Activated CD4-positive, alpha-beta T cell treated with anti-CD3 and anti-CD28 coated beads for 24 hours (primary cell): ENCODE data around the gene ATG16L2.
A peak's percentile ranks its signal among the peaks of the same experiment; 100 is the strongest.
"Not testable (repeated sequence)": the region's sequence is repeated elsewhere in the genome, so short reads cannot be mapped to it uniquely, and the experiment has no call there.

Experiments
- DNase-seq, 2 donors: peaks; one replicate each; pipeline ENCODE4 v3.0.0-alpha.2; 2020; ENCODE audit warnings: low read depth in 2 of 2

Gene ATG16L2

DNA sequence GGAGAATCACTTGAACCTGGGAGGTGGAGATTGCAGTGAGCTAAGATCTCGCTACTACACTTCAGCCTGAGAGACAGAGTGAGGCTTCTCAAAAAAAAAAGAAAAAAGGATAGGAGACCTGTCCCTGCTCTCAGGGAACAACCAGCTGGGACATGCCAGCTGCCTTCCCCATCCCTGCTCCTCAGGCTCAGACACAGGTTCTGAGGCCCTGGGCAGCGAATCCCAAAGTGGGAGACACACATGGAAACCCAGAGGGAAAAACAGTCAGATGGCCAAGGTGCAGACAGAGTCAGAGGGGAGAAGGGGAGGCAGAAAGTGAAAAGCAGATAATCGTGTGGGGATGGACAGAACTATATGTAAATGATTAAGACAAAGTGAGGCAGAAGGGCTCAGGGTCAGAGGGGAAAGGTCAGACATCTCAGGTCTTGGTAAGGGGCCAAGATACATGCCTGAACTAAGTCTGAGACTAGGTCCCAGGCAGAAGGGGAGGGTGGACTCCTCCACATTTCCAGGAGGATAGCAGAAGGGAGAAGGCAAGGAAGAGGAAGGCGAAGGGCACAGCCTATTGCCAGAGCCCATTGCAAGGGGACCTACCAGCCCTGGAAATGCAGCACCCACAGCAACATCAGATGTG is 34.6 kb upstream of the ATG16L2 start:
- DNase-seq = no peak

DNA sequence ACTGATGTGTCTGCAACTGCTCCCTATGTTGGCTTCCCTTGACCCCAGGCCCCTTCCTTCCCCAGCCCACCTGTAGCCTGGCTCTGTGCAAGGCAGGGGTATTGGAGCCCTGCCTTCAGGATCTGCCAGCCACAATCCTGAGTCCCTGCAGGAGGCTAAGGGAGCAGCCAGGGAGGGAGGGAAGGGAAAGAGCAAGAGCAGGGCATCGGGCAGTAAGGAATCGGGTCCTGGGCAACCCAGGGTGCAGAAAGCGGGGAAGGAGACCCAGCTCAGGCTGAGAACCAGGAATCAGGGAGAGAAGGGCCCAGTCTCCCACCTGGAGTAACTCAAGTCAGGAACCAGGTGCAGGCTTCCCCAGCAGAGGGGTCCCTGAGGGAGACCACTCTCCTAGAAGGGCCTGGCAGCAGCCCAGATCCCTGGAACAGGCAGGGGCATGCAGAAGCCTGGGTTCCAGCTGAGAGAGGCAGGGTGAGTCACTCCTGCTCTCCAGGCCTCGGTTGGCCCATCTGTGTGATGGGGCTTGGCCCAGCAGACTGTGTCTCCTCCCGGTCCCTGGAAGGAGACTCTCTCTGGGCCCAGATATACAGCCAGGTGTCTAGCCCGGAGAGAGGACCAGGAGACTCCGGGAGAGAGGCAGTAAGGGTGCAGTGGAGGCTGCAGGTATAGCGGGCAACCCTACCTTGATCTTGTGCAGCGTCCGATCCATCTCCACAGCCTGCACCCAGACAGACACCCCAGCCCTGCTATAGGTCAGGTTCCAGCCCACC is 33.7 kb upstream of the ATG16L2 start:
- DNase-seq = no peak

DNA sequence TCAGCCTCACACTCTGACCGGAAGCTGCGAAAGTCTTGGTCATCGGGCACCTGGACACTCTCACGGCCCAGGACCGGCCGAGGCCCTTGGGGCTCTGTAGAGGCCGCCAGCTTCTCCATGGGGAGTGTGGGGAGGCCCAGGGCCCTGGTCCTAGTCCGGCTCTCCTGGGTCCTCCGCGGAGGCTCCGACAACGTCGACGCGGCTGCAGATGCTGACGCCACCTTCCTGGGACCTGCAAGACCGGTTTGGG is 33.2 kb upstream of the ATG16L2 start:
- no peak for DNase-seq

DNA sequence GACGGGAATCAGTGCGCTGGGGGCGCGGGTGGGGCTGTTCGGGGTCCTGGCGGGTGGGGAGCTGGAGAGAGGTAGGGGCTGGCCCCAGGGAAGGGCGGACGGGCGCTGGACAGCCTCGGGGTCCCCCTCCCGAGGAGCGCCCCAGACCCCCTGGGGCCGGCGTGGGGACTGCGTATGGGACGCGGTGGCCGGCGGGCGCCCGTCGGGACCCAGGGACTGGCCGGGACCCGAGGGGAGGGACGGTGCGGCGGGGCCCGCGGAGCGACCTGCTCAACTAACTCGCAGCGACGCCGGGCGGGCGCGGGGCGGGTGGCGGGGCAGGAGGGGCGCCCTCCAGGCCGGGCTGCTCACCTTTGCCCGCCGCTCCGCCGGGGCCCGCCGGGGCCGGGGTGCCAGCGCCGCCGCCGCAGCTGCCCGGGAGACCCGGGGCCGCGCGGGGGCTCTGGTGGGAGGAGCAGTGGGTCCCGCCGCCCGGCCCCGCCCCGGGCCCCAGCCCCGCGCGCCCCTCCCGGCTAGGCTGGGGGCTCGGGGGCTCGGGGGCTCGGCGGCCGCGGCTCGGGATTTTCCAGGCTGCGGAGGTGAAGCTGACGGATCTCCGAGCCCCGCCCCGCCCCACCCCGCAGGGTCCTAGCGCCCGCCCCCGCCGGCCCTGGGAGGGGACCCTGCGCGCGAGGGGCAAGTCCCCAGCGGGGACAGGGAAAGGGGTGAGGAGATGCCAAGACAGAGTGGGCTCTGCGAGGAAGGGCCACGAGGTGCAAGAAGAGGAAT is 32.7 kb upstream of the ATG16L2 start:
- peak; percentile 33 to 40 for DNase-seq

DNA sequence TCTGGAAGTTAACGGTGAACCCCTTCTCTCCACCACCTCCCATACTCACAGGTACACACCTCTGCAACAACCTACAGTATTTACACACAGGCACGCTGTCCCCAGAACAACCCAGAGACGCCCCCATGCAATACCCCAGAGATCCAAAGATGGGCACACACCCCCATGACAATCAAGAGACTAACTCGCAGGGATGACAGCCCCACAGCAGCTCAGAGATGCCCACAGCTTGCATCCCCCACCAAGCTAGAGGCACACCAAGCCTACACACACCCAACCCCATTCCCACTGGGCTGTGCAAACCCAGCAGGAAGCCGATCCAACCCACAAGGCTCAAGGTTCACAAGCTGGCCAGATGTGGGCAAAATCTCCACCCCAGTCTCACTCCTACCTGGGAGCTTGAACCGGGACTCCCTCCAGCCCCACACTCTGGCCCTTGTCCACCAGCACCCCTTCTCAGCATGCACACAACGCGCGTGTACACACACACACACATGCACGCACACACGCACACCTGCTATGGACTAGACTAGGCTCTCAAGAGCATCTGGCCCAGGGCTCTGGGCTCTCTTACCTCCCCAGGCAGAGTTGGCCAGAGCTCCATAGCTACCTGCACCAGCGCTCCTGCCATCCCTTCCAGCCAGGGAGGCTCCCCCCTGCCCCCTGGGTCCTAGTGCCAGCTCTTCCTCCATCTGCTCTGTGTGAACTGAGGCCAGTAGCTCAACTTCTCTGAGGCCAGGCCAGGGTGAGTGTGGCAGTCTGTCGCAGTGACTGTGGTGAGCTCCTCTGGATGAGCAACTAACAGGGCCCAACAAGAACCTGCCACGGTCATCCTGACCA is 31.9 kb upstream of the ATG16L2 start:
- DNase-seq = no peak

DNA sequence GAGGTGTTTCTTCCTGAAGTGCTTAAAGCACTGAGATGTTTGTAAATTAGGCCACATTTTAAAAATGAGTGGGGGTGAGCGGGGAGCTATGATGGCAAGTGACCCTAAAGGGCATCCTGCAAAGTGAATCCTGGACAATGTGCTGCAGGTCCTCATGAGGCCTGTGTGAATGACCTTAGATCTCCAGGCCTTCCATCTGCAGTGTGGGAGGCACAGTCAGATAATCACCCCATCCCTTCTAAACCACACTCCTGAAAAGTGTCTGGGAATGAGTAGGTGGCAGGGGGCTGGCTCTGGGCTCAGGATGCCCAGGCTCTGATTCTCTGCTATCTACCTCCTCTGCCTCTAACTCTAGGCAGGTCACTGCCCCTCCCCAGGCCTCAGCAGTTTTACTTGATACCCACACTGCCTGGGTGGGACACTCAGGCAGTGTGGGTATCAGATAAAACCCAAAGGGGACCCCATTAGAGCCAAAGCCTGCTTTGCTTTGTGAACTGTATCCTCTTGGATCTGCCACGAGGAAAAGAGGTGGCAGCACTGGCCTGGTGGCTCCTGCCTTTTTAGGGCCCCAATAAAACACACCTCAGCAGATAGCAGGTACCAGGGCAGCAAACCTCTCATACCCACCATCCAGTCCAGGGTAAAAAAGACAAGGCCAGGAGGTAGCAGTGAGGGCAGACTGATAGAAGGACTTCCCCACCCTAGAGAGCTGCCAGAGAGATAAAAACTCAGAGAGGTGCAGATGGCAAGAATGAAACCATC is 30.9 kb upstream of the ATG16L2 start:
- no peak for DNase-seq

DNA sequence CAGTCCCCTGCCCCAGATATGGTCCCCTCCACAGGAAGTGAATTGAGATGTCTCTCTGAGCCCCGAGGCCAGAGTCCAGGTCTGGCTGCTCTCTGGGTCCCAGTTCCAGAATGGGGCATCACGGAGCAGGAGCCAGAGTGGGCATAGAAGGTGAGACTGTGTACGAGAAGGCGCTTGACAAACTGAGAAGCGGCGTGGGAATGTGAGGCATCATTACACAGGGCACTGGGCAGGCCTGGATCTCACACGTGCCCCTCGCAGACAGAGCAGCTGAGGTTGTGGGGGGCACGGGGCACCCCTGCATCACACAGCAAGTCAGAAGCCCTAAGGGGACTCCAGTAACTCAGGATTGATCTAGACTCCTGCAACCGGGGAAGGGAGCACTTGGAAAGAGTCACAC is 29.5 kb upstream of the ATG16L2 start:
- DNase-seq = no peak

DNA sequence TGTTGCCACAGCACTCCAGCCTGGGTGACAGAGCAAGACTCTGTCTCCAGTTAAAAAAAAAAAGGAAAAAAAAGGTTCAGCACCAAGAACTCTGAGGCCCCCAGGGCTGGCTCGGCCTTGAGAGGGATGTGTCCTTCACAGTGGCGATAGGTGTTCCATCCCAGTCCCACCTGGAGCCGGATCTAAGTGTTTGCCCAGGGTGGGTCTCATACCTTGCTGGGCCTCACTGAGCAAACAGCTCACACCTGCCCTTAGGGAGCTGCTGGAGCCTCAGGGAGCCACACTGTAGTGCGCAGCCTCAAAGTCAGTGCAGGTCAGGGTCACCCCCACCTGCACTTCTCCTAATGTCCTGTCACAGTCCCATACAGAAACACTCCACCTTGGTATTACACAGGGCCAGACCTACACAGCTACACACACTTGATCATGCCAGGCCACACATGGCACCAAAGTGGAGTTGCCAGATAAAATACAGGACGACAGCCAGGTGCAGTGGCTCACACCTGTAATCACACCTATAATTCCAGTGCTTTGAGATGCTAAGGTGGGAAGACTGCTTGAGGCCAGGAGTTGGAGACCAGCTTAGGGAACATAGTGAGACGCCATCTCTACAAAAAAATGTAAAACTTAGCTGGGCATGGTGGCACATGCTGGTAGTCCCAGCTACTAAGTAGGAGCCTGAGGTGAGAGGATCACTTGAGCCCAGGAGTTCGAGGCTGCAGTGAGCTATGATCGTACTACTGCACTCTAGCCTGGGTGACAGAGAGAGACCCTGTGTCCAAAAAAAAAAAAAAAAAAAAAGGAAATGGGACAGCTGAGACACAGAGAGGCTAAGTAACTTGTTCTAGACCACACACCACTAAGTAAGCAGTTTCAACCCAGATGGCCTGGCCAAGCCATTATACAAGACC is 27.7 kb upstream of the ATG16L2 start:
- no peak for DNase-seq

DNA sequence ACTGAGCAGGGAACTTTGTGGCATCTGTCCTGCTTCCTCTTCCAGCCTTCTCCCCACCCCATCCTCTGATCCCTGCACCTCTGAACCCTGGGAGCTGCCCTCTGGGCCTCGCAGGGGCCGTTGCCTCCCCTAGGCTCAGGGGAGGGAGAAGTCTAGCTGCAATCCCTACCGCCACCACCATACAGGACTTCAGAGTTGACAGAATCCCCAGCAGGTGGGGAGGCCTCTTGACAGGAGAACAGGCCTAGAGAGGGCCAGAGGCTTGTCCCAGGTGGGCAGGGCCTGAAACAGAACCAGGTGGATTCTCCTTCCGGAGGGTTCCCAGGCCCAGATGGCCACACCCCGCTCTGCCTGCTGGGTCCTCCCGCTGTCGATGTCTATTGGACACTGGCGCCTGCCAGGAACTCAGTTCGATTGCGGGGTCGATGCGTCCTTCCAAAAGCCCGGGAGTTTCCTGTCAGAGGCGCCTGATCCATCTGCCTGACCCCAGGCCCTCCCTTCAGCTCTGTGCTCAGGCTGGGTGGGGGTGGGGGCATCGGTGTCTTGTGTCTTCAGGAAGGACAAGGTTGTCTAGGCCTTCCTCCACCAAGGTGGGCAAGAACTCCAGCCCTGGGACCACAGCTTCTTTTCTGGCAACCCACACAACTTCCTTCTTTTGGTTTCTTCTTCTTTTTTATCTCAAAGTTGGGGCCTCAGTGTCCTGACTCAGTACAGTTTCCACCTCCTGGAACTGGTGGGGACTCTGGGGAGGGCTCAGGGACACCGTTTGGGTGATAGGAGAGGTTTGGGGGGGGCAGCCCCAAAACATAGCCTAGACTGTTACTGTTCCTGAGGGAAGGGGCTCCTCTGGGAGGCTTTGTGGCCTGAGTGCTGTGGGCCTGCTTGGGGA is 26.8 kb upstream of the ATG16L2 start:
- no peak for DNase-seq

DNA sequence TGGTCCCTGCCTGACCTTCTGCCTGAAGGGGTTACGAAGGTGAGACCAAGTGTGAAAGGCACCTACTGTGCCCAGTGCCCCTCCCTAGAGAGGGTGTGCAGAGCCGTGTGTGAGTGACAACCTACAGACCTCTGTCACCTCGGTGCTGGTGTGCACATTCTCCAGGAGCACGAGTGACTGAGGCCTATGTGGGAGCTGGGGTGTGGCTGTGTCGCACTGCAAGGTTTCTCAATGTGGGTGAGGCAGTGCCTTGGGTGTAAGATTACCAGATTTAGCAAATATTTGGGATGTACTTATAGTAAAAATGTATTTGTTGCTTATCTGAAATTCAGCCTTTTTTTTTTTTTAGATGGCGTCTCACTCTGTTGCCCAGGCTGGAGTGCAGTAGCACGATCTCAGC is 26.0 kb upstream of the ATG16L2 start:
- DNase-seq = no peak

DNA sequence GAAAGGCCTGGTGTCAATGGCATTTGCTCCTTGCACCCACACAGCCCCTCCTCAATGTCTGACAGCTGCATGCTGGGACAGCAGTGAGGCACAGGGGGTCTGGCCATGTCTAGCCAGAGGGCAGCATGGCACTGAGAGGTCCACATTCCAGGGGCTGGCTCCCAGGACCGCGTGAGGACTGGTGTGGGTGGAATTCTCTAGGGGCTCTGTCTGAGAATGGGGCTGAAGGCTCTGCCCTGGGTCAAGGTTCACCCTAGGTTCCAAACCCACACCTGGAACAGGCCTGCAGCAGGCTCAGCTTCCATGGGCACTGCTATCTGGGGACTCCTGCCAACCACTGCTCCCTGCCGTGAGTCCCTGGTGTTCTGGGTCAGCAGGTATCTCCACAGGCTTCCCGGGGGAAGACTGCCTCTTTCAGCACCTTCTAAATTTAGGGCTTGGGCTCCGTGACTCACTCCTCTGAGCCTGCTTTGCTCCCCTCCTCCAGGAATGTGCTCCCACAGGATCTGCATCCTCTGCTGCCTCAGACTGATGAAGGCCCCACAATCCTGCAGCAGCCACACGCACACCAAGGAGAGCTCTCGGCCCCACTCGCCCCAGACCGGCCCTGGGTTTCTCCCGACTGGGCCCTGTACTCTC is 24.6 kb upstream of the ATG16L2 start:
- no peak for DNase-seq

DNA sequence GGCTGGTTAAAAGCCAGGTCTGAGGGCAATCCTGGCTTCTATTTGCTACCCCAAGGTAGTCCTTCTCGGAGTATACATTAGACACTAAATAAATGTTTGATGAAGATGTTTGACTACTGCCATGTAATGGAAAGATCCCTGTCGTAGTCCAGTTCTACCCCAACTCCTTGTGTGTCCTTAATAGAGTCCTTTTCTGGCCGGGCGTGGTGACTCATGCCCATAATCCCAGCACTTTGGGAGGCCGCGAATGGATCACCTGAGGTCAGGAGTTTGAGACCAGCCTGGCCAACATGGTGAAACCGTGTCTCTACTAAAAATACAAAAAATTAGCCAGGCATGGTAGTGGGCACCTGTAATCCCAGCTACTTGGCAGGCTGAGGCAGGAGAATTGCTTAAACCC is 23.0 kb upstream of the ATG16L2 start:
- not testable (repeated sequence) for DNase-seq

DNA sequence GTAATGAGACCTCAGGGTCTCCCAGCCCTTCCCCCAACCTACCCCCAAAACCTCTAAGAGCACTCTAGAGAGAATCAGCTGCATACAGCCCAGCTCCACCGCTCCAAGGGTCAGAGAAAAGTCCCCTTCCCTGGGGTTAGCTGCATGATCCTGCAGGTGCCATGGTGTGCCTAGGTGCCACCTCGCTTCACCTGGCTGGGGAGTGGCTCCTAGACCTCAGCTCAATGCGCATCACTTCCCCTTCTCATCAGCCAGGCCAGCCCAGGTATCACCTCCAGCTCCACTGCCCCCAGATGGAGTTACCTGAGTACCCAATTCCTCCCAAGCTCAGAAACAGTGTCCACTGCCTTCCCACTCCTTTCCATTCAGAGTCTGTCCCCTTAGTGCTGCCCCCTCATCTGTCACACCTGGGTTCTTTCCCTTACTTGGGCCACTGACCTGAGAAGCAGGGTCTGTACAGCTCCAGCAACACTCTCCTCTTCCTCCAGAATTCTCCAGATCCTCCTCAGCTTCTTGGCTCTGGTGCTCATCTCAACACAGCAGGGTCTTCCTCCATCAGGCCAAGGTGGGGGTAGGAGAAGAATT is 21.7 kb upstream of the ATG16L2 start:
- no peak for DNase-seq

DNA sequence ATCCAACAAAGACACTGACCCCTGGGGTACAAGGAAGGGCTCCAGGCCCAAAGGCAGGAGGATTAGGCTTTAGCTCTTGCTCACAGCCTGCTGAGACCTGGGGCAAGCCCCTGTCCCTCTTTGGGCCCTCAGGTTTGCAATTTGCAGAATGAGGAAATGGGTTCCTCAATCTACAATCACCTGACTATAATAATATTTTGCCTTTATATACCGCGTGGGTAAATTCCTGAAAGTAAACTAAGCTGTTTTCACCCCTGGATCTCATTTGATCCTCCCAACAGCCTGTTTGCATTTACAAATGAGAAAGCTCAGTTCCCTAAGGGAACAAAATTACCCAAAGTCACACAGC is 21.2 kb upstream of the ATG16L2 start:
- DNase-seq = no peak

DNA sequence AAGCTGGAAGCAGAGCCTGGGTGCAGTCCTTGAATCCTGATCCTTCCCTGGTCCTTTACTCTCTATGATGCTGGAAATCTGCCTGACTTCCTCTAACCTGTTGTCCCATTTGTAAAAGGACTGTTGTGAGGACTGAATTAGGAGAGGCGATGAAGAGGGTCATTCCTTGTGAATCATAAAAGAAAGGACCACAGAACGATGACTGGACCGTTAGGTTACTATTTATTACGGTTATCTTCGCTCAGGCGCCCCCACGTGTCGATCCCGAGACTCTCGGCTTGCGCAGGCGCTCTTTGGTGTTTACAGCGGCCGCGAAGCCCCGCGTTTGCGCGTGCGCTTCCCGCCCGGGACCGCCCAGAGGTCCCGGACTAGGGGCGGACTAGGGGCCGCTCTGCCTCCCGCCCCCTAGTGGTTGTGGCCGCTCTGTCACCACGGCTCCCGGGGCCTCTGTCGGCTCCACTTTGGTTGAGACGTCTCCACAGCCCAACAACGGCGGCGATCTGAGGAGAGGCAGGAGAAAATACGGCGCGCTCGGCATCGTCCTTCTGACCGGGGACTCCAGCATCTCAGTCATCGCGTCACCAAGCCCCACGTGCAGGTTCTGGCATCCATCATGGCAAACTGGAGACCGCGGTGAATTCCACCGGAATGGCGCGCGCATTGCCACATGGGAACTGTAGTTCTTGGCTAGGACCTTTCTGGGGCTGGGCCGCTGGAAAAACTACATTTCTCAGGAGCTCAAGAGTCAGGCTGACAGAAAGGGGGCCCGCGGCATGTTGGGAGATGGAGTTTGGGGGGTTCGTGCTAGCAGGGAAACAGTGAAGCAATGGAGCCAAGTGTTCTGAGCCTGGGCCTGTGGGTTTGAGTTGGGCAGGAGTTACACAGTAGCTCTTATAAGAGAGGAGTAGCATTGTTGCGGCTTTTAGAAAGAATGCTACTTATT is 20.5 kb upstream of the ATG16L2 start, which contains the start of gene STARD10:
TSS of gene STARD10 (minus strand) at position 623 of the 943 bp plus-strand sequence. CDS start 12,866 bp downstream, outside the sequence.
- DNase-seq = peak; percentile 90 to 94

DNA sequence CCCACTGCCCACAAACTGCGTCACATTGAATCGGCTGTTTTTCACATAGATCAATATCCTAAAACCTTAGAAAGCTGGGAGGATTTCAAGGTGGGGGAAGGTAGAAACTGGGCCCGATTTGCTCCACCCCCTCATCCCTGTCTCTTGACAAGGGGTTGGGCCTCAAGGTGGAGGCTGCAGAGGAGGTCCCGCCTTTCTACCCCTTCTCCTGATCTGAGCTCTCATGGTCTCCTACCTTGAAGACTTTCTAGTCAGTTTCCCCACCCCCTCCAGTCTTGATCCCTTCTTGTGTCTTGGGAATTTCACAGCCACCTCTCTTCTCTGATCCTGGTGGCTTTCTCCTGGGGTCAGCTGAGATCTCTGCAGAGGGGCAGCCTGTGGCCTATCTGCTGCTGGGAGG is 15.8 kb upstream of the ATG16L2 start:
- no peak for DNase-seq

DNA sequence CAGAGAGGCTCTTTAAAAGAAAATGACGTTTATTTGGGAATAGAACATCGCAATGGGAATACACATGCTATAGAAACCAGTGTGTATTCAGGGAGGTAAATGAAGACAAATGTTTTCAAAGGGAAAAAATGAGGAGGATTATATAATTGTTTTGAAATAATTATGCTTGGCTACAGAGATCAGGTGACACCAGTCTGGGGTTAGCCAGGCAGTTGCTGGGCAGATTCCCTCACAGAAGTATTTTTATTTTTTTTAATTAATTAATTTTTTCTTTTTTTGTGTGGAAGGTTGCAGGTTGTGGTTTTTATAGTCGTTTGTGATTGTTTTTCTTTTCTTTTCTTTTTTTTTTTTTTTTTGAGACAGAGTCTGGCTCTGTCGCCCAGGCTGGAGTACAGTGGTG is 14.8 kb upstream of the ATG16L2 start:
- DNase-seq = no peak
